ENCODE results near the gene RPL29. TPM values are rescaled to one million over a fixed set of nuclear protein-coding genes. Genes with fewer than 3 reads are reported as not detected.
"Not testable (repeated sequence)": the region's sequence is repeated elsewhere in the genome, so short reads cannot be mapped to it uniquely, and the experiment has no call there.

RPL29 gene
- total RNA-seq, 2 donors from 2014 or later, result 1,359 to 1,493 TPM

DNA sequence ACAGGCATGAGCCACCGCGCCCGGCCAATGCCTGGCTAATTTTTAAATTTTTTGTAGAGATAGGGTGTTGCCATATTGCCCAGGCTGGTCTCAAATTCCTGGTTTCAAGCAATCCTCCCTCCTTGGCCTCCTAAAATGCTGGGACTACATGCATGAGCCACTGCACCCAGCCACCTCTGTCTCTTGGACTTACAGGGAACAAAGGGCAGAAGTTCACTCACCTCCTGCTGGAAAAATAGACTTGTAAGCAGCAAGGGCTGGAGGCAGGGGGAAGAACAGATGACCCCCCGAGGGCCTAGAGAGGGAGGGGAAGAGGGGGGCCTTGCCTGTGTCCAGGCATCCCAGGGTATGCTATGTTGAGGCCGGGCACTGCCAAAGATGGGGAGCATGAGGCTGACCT lies 38.5 kb upstream of the RPL29 start:
- Mint-ChIP-seq H3K27ac (peak overlapping the region; percentile 41), H3K4me3 (no peak overlapping the region), H3K4me1 (no peaks in the 10 kb centered on the region), H3K36me3 (ENCODE audit: low read depth) (peaks cover 2% of the 10 kb centered on the region), H3K27me3 (no peaks in the 10 kb centered on the region)
- H3K9me3 ChIP-seq (ENCODE audit: control insufficient read depth, low read length, poor library complexity, severe bottlenecking), result no peaks in the 10 kb centered on the region
- ATAC-seq (no peak), DNase-seq (no peak)

DNA sequence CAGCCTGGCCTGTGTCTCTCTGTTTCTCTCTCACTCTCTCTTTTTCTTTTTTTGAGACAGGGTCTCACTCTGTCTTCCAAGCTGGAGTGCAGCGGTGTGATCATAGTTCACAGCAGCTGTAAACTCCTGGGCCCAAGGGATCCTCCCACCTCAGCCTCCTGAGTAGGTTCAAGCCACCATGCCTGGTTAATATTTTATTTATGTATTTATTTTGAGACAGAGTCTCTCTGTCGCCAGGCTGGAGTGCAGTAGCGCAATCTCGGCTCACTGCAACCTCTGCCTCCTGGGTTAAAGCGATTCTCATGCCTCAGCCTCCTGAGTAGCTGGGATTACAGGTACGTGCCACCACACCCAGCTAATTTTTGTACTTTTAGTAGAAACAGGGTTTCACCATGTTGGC lies 38.1 kb upstream of the RPL29 start:
- not testable (repeated sequence) for ATAC-seq; H3K27me3 Mint-ChIP-seq; DNase-seq; H3K36me3 Mint-ChIP-seq (ENCODE audit: low read depth); H3K9me3 ChIP-seq (ENCODE audit: control insufficient read depth, low read length, poor library complexity, severe bottlenecking); H3K4me3 Mint-ChIP-seq; H3K4me1 Mint-ChIP-seq; H3K27ac Mint-ChIP-seq

DNA sequence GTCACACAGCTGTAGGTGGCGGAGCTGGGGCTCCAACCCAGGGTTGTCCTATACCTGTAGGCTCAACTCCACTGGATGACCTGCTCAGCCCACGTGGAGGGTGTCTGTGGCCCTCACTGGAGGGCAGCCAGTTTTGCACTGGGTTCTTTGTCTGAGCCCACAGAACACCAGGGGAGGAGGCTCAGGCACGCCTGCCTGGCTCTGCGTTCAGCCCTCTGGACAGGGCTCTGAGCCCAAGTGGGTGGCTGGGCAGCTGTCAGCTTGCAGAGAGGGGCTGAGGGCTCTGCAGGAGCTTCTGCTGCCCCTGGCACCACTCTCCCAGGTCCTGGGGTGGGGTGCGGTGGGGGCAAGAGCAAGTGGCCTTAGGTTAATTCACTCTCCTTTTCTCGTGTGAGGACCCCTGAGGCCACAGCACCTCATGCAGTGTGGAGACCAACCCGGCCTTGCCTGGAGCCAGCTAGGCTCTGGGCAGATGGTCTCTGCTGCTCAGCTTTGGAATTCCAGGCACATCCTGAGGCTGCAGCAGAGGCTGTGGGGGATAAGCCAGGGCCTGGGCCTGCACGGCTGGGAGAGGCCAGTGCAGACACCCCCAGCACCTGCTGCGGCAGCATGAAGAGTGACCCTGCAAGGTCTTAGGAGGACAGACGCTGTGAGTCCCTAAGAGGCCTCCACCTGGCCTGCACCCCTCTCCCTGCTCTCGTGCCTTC lies 37.2 kb upstream of the RPL29 start:
- no peak for ATAC-seq
- no peaks in the 10 kb centered on the region for H3K9me3 ChIP-seq (ENCODE audit: control insufficient read depth, low read length, poor library complexity, severe bottlenecking)
- Mint-ChIP-seq H3K36me3 (ENCODE audit: low read depth) (peaks cover 2% of the 10 kb centered on the region), H3K4me1 (no peaks in the 10 kb centered on the region), H3K4me3 (no peak overlapping the region), H3K27ac (no peak overlapping the region), H3K27me3 (no peaks in the 10 kb centered on the region)
- DNase-seq, result no peak

- no peaks in the 10 kb centered on the region for H3K27me3 Mint-ChIP-seq
- peaks cover 2% of the 10 kb centered on the region for H3K36me3 Mint-ChIP-seq (ENCODE audit: low read depth)
- no peak overlapping the region for H3K27ac Mint-ChIP-seq
- no peak for DNase-seq
- H3K4me3 Mint-ChIP-seq, result no peak overlapping the region
- no peak for ATAC-seq
- H3K4me1 Mint-ChIP-seq, result no peaks in the 10 kb centered on the region
- H3K9me3 ChIP-seq (ENCODE audit: control insufficient read depth, low read length, poor library complexity, severe bottlenecking), result no peaks in the 10 kb centered on the region
Observed at GRCh38 chr3:52031896-52032295, 36.2 kb upstream of the RPL29 start.

DNA sequence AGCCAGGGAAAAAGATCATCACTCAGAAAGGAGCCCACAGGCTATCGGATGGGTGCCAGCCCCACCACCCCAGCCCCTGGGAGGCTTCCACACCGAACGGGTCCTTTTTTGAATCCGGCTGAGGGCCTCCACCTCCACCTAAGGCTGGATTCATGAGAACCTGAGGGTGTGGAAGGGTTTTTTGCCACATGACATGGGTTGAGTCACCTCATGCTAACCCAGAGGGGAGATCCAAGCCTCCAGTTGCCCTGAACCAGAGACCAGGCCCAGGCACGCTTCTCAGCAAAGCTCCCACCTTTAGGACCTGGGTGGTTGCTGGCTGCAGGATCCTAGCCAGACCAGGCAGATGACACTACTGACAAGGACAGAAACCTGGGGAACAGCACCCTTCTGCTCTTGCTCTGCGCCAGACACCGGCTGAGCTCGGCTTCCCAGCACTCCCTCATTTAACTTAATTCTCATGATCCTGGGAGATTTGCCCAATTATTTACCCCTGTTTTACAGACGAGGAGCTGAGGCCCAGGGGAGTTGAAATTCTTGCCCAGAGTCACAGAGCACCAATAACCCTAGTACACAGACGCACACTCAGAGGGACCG lies 35.1 kb upstream of the RPL29 start:
- H3K9me3 ChIP-seq (ENCODE audit: control insufficient read depth, low read length, poor library complexity, severe bottlenecking), result no peaks in the 10 kb centered on the region
- peaks cover 6% of the 10 kb centered on the region for H3K4me1 Mint-ChIP-seq
- peaks cover 2% of the 10 kb centered on the region for H3K36me3 Mint-ChIP-seq (ENCODE audit: low read depth)
- ATAC-seq (no peak), DNase-seq (no peak)
- no peak overlapping the region for H3K4me3 Mint-ChIP-seq
- no peak overlapping the region for H3K27ac Mint-ChIP-seq
- H3K27me3 Mint-ChIP-seq, result no peaks in the 10 kb centered on the region

DNA sequence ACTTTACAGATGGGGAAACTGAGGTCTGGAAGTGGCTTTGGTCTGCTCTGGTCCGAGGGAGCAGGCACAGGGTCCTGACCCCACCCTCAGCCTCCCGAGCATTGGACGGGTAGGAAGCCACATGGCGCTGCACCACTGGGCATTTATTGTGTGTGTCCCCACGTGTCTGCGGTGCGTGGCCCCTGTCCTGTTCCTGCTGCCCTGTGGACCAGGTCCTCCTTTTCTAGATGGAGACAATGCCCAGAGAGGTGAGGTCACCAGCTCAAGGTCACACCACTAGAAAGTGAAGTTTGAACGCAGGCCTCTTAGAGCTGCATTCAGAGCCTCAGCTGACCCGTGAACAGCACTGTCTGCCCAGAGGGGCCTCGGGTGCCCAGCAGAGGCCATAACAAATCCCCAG lies 33.8 kb upstream of the RPL29 start:
- Mint-ChIP-seq H3K4me1 (peaks cover 15% of the 10 kb centered on the region), H3K4me3 (no peak overlapping the region), H3K27me3 (no peaks in the 10 kb centered on the region), H3K27ac (no peak overlapping the region), H3K36me3 (ENCODE audit: low read depth) (peaks cover 2% of the 10 kb centered on the region)
- no peak for DNase-seq
- H3K9me3 ChIP-seq (ENCODE audit: control insufficient read depth, low read length, poor library complexity, severe bottlenecking), result no peaks in the 10 kb centered on the region
- ATAC-seq, result no peak

- no peak for ATAC-seq
- H3K27ac Mint-ChIP-seq, result no peak overlapping the region
- H3K4me1 Mint-ChIP-seq, result peaks cover 18% of the 10 kb centered on the region
- peaks cover 2% of the 10 kb centered on the region for H3K36me3 Mint-ChIP-seq (ENCODE audit: low read depth)
- H3K4me3 Mint-ChIP-seq, result no peak overlapping the region
- H3K27me3 Mint-ChIP-seq, result no peaks in the 10 kb centered on the region
- no peaks in the 10 kb centered on the region for H3K9me3 ChIP-seq (ENCODE audit: control insufficient read depth, low read length, poor library complexity, severe bottlenecking)
- no peak for DNase-seq
Observed at GRCh38 chr3:52029053-52029452, 33.4 kb upstream of the RPL29 start.

- no peaks in the 10 kb centered on the region for H3K9me3 ChIP-seq (ENCODE audit: control insufficient read depth, low read length, poor library complexity, severe bottlenecking)
- DNase-seq, result no peak
- peaks cover 2% of the 10 kb centered on the region for H3K36me3 Mint-ChIP-seq (ENCODE audit: low read depth)
- no peaks in the 10 kb centered on the region for H3K27me3 Mint-ChIP-seq
- no peak for ATAC-seq
- peaks cover 18% of the 10 kb centered on the region for H3K4me1 Mint-ChIP-seq
- peak overlapping the region; percentile 78 for H3K27ac Mint-ChIP-seq
- H3K4me3 Mint-ChIP-seq, result no peak overlapping the region
Observed at GRCh38 chr3:52028572-52028971, 32.9 kb upstream of the RPL29 start.

- ATAC-seq, result no peak
- Mint-ChIP-seq H3K27ac (no peak overlapping the region), H3K27me3 (no peaks in the 10 kb centered on the region), H3K4me1 (peaks cover 30% of the 10 kb centered on the region), H3K4me3 (no peak overlapping the region), H3K36me3 (ENCODE audit: low read depth) (no peaks in the 10 kb centered on the region)
- DNase-seq, result no peak
- H3K9me3 ChIP-seq (ENCODE audit: control insufficient read depth, low read length, poor library complexity, severe bottlenecking), result no peaks in the 10 kb centered on the region
Observed at GRCh38 chr3:52026041-52026440, 30.3 kb upstream of the RPL29 start.

GRCh38 chr3:52025453-52025852 lies 29.8 kb upstream of the RPL29 start:
- peaks cover 30% of the 10 kb centered on the region for H3K4me1 Mint-ChIP-seq
- H3K4me3 Mint-ChIP-seq, result peak overlapping the region; percentile 28
- H3K36me3 Mint-ChIP-seq (ENCODE audit: low read depth), result no peaks in the 10 kb centered on the region
- H3K27me3 Mint-ChIP-seq, result no peaks in the 10 kb centered on the region
- H3K9me3 ChIP-seq (ENCODE audit: control insufficient read depth, low read length, poor library complexity, severe bottlenecking), result no peaks in the 10 kb centered on the region
- DNase-seq, result no peak
- ATAC-seq, result no peak
- H3K27ac Mint-ChIP-seq, result peak overlapping the region; percentile 49

- Mint-ChIP-seq H3K4me3 (peak overlapping the region; percentile 28), H3K4me1 (peaks cover 30% of the 10 kb centered on the region), H3K27me3 (no peaks in the 10 kb centered on the region), H3K36me3 (ENCODE audit: low read depth) (no peaks in the 10 kb centered on the region), H3K27ac (peak overlapping the region; percentile 49)
- no peaks in the 10 kb centered on the region for H3K9me3 ChIP-seq (ENCODE audit: control insufficient read depth, low read length, poor library complexity, severe bottlenecking)
- no peak for ATAC-seq
- DNase-seq, result no peak
Observed at GRCh38 chr3:52024765-52025452, 29.2 kb upstream of the RPL29 start.

GRCh38 chr3:52023860-52024764 lies 28.4 kb upstream of the RPL29 start:
- H3K9me3 ChIP-seq (ENCODE audit: control insufficient read depth, low read length, poor library complexity, severe bottlenecking), result no peaks in the 10 kb centered on the region
- ATAC-seq, result no peak
- H3K27ac Mint-ChIP-seq, result peak overlapping the region; percentile 49

More at GRCh38 chr3:52023860-52024764, 28.4 kb upstream of the RPL29 start:
- no peak for DNase-seq
- H3K27me3 Mint-ChIP-seq, result no peaks in the 10 kb centered on the region
- H3K4me1 Mint-ChIP-seq, result peaks cover 30% of the 10 kb centered on the region
- H3K4me3 Mint-ChIP-seq, result peak overlapping the region; percentile 62
- no peaks in the 10 kb centered on the region for H3K36me3 Mint-ChIP-seq (ENCODE audit: low read depth)
